Trophoblast cell (in vitro differentiated cells and primary cell): ENCODE data around the gene DDR2.
"Not testable (repeated sequence)": the region's sequence is repeated elsewhere in the genome, so short reads cannot be mapped to it uniquely, and the experiment has no call there.

Experiments
- DNase-seq, 2 donors: peaks; one replicate each; pipeline ENCODE4 v3.0.0-alpha.2; 2016
- H2AFZ ChIP-seq: 2 replicates; pipeline ENCODE4 v1.6.1; 2013; ENCODE audit warnings: low read length, moderate library complexity, mild to moderate bottlenecking; ENCODE audit not compliant: insufficient read depth, poor library complexity
- H2AK5ac ChIP-seq: 2 replicates; pipeline ENCODE4 v1.6.1; 2013; ENCODE audit warnings: mild to moderate bottlenecking, low read length
- H2BK120ac ChIP-seq: 2 replicates; pipeline ENCODE4 v1.6.1; 2013; ENCODE audit warnings: low read length, mild to moderate bottlenecking, moderate library complexity; ENCODE audit not compliant: insufficient read depth, poor library complexity
- H2BK12ac ChIP-seq: 2 replicates; pipeline ENCODE4 v1.6.1; 2013; ENCODE audit warnings: mild to moderate bottlenecking, low read length, moderate library complexity
- H2BK5ac ChIP-seq: 2 replicates; pipeline ENCODE4 v1.6.1; 2013; ENCODE audit warnings: low read length, low read depth, moderate library complexity, mild to moderate bottlenecking; ENCODE audit not compliant: poor library complexity
- H3K14ac ChIP-seq: 2 replicates; pipeline ENCODE4 v1.6.1; 2013; ENCODE audit warnings: mild to moderate bottlenecking, low read length
- H3K18ac ChIP-seq: 2 replicates; pipeline ENCODE4 v1.6.1; 2013; ENCODE audit warnings: mild to moderate bottlenecking, low read length
- H3K23ac ChIP-seq: 2 replicates; pipeline ENCODE4 v1.6.1; 2013; ENCODE audit warnings: low read length
- H3K27ac ChIP-seq: 2 replicates; pipeline ENCODE4 v1.5.1; 2013; ENCODE audit warnings: low read depth, mild to moderate bottlenecking, inconsistent platforms, low read length, moderate library complexity
- H3K27me3 ChIP-seq: 2 replicates; pipeline ENCODE4 v1.6.1; 2013; ENCODE audit warnings: inconsistent platforms, mild to moderate bottlenecking, low read length, moderate library complexity; ENCODE audit not compliant: insufficient read depth
- H3K36me3 ChIP-seq, 2 experiments: 1 replicate in 1 of 2; 2 replicates in 1 of 2; pipeline ENCODE4 v1.6.1; 2013; ENCODE audit warnings: low read length in 2 of 2, mild to moderate bottlenecking in 2 of 2, moderate library complexity in 1 of 2; ENCODE audit not compliant: insufficient read depth in 2 of 2, control insufficient read depth in 1 of 2
- H3K4ac ChIP-seq: 2 replicates; pipeline ENCODE4 v1.6.1; 2013; ENCODE audit warnings: low read depth, mild to moderate bottlenecking, low read length, moderate library complexity
- H3K4me1 ChIP-seq, 2 experiments: 1 replicate in 1 of 2; 2 replicates in 1 of 2; pipeline ENCODE4 v1.6.1; 2013; ENCODE audit warnings: low read length in 2 of 2, mild to moderate bottlenecking in 2 of 2, moderate library complexity in 1 of 2; ENCODE audit not compliant: insufficient read depth in 2 of 2, control insufficient read depth in 1 of 2
- H3K4me2 ChIP-seq: 2 replicates; pipeline ENCODE4 v1.6.1; 2013; ENCODE audit warnings: inconsistent platforms, mild to moderate bottlenecking, low read length, moderate library complexity
- H3K4me3 ChIP-seq: 2 replicates; pipeline ENCODE4 v1.5.1; 2013; ENCODE audit warnings: mild to moderate bottlenecking, low read depth, low read length, inconsistent platforms
- H3K79me1 ChIP-seq: one replicate; pipeline ENCODE4 v1.6.1; 2013; ENCODE audit warnings: low read length
- H3K79me2 ChIP-seq: 2 replicates; pipeline ENCODE4 v1.6.1; 2013; ENCODE audit warnings: low read length, mild to moderate bottlenecking; ENCODE audit not compliant: control insufficient read depth, insufficient read depth, poor library complexity
- H3K9ac ChIP-seq: 2 replicates; pipeline ENCODE4 v1.6.1; 2013; ENCODE audit warnings: mild to moderate bottlenecking, low read length
- H3K9me3 ChIP-seq: 2 replicates; pipeline ENCODE4 v1.6.1; 2013; ENCODE audit warnings: low read depth, mild to moderate bottlenecking, control low read depth, inconsistent platforms, low read length; ENCODE audit not compliant: insufficient read depth
- H4K12ac ChIP-seq: 2 replicates; pipeline ENCODE4 v1.6.1; 2013; ENCODE audit warnings: low read depth, mild to moderate bottlenecking, low read length, moderate library complexity
- H4K8ac ChIP-seq: 2 replicates; pipeline ENCODE4 v1.6.1; 2013; ENCODE audit warnings: low read depth, mild to moderate bottlenecking, low read length, moderate library complexity
- H4K91ac ChIP-seq: one replicate; pipeline ENCODE4 v1.6.1; 2013; ENCODE audit warnings: low read depth, mild to moderate bottlenecking, low read length, moderate library complexity
- WGBS: extraction: QIAGEN DNeasy Blood & Tissue Kit; methylation state at CpG from one replicate; pipeline ENCODE4 v1.1.7; 2013; ENCODE audit warnings: missing lambda C conversion rate; ENCODE audit not compliant: insufficient read length, insufficient coverage; ENCODE audit errors: extremely low coverage; 5-methylcytosine and 5-hydroxymethylcytosine counted together

Gene DDR2

DNA sequence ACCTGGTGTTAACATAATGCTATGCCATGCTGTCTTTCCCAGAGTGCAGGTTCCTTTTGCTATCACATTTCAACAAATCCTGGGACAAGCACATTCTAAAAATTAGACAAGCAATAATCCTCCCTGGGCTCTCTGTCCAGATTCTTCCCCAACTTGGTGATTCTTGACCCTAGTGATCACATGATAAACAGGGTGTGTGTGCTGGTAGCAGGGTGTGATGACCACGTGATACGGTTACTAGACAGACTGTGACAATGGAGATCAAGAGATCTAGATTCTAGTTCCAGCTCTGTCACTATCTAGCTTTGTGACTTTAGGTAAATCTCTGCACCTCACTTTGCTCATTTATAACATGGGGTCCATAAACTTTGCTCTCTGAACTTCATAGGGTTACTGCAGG is 96.3 kb downstream of the DDR2 start:
- H2AK5ac ChIP-seq, result no peak overlapping the region
- H3K9ac ChIP-seq, result no peak overlapping the region
- no peak overlapping the region for H3K4ac ChIP-seq
- H3K18ac ChIP-seq, result no peak overlapping the region
- H2BK12ac ChIP-seq, result no peak overlapping the region
- no peak overlapping the region for H3K14ac ChIP-seq
- no peak overlapping the region for H2BK120ac ChIP-seq
- H3K79me2 ChIP-seq, result no peaks in the 10 kb centered on the region
- H3K27ac ChIP-seq, result no peak overlapping the region
- H2AFZ ChIP-seq, result no peak overlapping the region
- no peak overlapping the region for H4K12ac ChIP-seq
- no peaks in the 10 kb centered on the region for H3K36me3 ChIP-seq
- peak in 1 of 2 donors; percentile 16 for DNase-seq
- H3K9me3 ChIP-seq, result no peaks in the 10 kb centered on the region
- H2BK5ac ChIP-seq, result no peak overlapping the region
- no peak overlapping the region for H3K23ac ChIP-seq
- no peaks in the 10 kb centered on the region for H3K79me1 ChIP-seq
- H3K27me3 ChIP-seq, result no peaks in the 10 kb centered on the region
- no peak overlapping the region for H3K4me3 ChIP-seq
- no peak overlapping the region for H3K4me2 ChIP-seq
- no peak overlapping the region for H4K8ac ChIP-seq
- WGBS, result no CpG with 5 or more reads among the region's 2 CpGs
- no peak overlapping the region for H4K91ac ChIP-seq
- no peaks in the 10 kb centered on the region for H3K4me1 ChIP-seq

DNA sequence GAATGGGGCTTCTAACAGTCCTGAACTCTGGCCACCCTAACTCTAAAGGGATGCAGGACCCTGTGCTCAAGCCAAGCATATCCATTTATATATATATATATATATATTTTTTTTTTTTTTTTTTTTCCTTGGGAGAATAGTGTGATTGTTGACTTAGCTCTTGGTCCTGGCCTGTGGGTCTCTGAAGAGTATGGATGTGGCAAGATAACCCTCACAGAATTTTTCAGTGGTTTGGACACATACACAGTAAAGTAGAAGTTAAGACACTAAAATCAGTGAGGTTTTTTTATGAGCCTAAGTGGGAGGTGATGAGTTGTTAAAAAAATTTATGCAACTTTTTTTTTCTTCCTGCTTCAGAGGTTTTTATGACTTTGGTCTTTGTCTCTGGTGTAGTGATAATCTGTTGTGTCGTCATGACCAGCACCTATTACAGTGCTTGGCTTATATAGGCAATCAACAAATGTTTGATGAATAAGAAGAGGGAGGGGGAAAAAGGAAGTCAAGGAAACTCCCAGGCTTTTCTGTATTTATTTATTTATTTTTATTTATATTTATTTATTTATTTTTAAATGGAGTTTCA is 97.0 kb downstream of the DDR2 start:
- not testable (repeated sequence) for H3K14ac ChIP-seq, H3K4me1 ChIP-seq, H3K4ac ChIP-seq, H3K4me2 ChIP-seq, H3K9me3 ChIP-seq, H3K4me3 ChIP-seq, H2BK120ac ChIP-seq, H4K8ac ChIP-seq, H3K79me1 ChIP-seq, H2BK12ac ChIP-seq, H3K9ac ChIP-seq, H3K27ac ChIP-seq, H3K36me3 ChIP-seq, H3K27me3 ChIP-seq, H3K79me2 ChIP-seq, H2AFZ ChIP-seq, H2AK5ac ChIP-seq, DNase-seq, H2BK5ac ChIP-seq, H3K23ac ChIP-seq, H4K91ac ChIP-seq, H4K12ac ChIP-seq, H3K18ac ChIP-seq
- no CpG with 5 or more reads among the region's 1 CpG for WGBS

DNA sequence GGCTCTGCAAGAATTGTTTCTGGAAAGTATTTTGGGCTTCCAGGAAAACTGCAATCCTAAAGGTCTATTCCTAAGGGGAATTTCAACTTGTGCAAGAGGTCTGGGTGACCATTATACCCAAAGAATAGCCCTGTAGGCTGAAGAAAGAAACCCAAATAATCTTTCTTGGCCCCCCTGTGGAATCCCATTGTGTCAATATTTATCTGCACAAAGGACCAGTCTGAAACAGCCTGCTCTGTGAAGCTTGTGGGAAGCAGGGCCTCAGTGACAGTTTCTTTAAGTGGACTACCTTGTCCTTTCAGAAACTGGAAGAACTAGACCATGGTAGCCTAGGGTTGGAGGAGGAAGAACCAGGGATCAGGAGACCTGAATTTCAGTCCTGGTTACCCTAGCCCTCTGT is 99.8 kb downstream of the DDR2 start:
- H2AFZ ChIP-seq, result no peak overlapping the region
- no peak overlapping the region for H3K23ac ChIP-seq
- H3K4me3 ChIP-seq, result no peak overlapping the region
- H3K79me2 ChIP-seq, result no peaks in the 10 kb centered on the region
- no peak overlapping the region for H3K9ac ChIP-seq
- H3K27ac ChIP-seq, result no peak overlapping the region
- no peak overlapping the region for H3K14ac ChIP-seq
- no peaks in the 10 kb centered on the region for H3K9me3 ChIP-seq
- H4K12ac ChIP-seq, result no peak overlapping the region
- no peaks in the 10 kb centered on the region for H3K4me1 ChIP-seq
- no peak overlapping the region for H2BK12ac ChIP-seq
- H3K4ac ChIP-seq, result no peak overlapping the region
- no peak overlapping the region for H4K8ac ChIP-seq
- H3K79me1 ChIP-seq, result no peaks in the 10 kb centered on the region
- H3K4me2 ChIP-seq, result no peak overlapping the region
- no peak overlapping the region for H2BK120ac ChIP-seq
- H2BK5ac ChIP-seq, result no peak overlapping the region
- no peak overlapping the region for H2AK5ac ChIP-seq
- H3K27me3 ChIP-seq, result no peaks in the 10 kb centered on the region
- DNase-seq, result no peak
- no peaks in the 10 kb centered on the region for H3K36me3 ChIP-seq
- H4K91ac ChIP-seq, result no peak overlapping the region
- no peak overlapping the region for H3K18ac ChIP-seq

DNA sequence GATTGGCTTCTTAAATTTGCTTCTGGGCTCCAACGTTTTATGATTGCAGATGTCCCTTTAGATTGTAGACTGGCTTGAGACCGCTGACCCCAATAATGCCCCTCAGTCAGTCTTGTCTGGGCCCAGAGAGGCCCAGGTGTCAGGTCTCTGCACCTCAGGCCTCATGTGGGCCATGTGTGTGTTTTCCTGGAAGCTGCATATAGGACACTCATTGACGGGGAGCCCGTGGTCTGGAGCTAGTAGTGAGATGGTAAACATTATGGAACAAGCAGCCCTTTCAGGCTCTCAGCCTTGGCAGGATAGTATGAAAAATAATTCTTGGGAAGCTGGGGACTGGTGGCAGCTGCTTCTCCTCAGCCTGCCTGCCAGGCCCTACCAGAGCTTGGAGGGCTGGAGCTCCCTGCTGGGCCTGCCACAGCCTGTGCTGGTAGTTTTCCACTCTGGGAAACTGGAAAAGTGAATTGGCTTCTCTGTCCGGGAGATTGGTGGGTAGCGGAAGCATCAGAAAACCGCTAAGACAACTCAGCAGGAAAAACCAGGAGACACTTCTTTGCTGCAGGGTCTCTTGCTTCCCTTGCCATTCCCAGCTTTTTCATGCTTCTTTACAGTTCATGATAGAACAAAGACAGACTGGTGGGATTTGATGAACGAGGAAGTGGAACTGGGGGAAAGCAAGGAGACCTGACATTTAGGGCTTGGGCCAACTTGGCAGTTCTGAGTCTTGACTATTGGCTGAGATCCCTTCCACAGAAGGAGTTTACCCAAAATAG is 100.5 kb downstream of the DDR2 start:
- no peak for DNase-seq
- no peaks in the 10 kb centered on the region for H3K79me2 ChIP-seq
- no peak overlapping the region for H3K27ac ChIP-seq
- no peak overlapping the region for H3K4me3 ChIP-seq
- no peak overlapping the region for H3K9ac ChIP-seq
- H2BK120ac ChIP-seq, result no peak overlapping the region
- no peak overlapping the region for H2BK5ac ChIP-seq
- H4K8ac ChIP-seq, result no peak overlapping the region
- no peak overlapping the region for H4K12ac ChIP-seq
- no peaks in the 10 kb centered on the region for H3K9me3 ChIP-seq
- H3K18ac ChIP-seq, result no peak overlapping the region
- no peak overlapping the region for H3K4ac ChIP-seq
- H3K23ac ChIP-seq, result no peak overlapping the region
- no peak overlapping the region for H2AFZ ChIP-seq
- H2AK5ac ChIP-seq, result no peak overlapping the region
- no peak overlapping the region for H2BK12ac ChIP-seq
- no peaks in the 10 kb centered on the region for H3K27me3 ChIP-seq
- H3K4me2 ChIP-seq, result no peak overlapping the region
- no peak overlapping the region for H3K14ac ChIP-seq
- no peaks in the 10 kb centered on the region for H3K4me1 ChIP-seq
- WGBS, result no CpG with 5 or more reads among the region's 8 CpGs
- H3K79me1 ChIP-seq, result no peaks in the 10 kb centered on the region
- no peaks in the 10 kb centered on the region for H3K36me3 ChIP-seq
- H4K91ac ChIP-seq, result no peak overlapping the region
